ENCODE measurements around the gene PPP2R5D. TPM values are rescaled to one million over a fixed set of nuclear protein-coding genes. Genes with fewer than 3 reads are reported as not detected.

The PPP2R5D gene
- total and polyA plus RNA-seq, 2 donors from 2014 or later = 21.8 to 22.6 TPM

- no peak for TF ChIP-seq CTCF (IDR thresholded peaks at IDR 0.05; ENCODE audit: borderline replicate concordance, extremely low read depth, insufficient read depth)
- H3K4me1 ChIP-seq (ENCODE audit: control insufficient read depth in 2 of 3, insufficient read depth in 2 of 3, low read depth in 1 of 3, low read length in 3 of 3) = peaks cover 0 to 2% (median 0%) of the 10 kb centered on the region in 3 donors
- no peak overlapping the region for H3K9ac ChIP-seq (ENCODE audit: low read length in 3 of 3)
- no peaks in the 10 kb centered on the region for H3K9me3 ChIP-seq (ENCODE audit: control insufficient read depth in 2 of 3, insufficient read depth in 1 of 3, low read length in 3 of 3)
- intact Hi-C loops (cut with DNase I) = no loop called here
- no peak overlapping the region for H3K4me3 ChIP-seq (ENCODE audit: low read length in 3 of 3)
- no peak overlapping the region for H3K27ac ChIP-seq (ENCODE audit: low read depth in 2 of 2, low read length in 2 of 2)
- FAIRE-seq (no peak), DNase-seq (no peak)
- peaks cover 9 to 33% (median 24%) of the 10 kb centered on the region in 3 donors for H3K36me3 ChIP-seq (ENCODE audit: control insufficient read depth in 2 of 3, insufficient read depth in 3 of 3, low read length in 3 of 3)
- no peaks in the 10 kb centered on the region for H3K27me3 ChIP-seq (ENCODE audit: control insufficient read depth, insufficient read depth, low read length)
Observed at GRCh38 chr6:43036712-43037111, 52.3 kb downstream of the PPP2R5D start.

- FAIRE-seq (no peak), DNase-seq (no peak)
- intact Hi-C loops (cut with DNase I) = no loop called here
- no peaks in the 10 kb centered on the region for H3K9me3 ChIP-seq (ENCODE audit: control insufficient read depth in 2 of 3, insufficient read depth in 1 of 3, low read length in 3 of 3)
- no peak overlapping the region for H3K4me3 ChIP-seq (ENCODE audit: low read length in 3 of 3)
- no peaks in the 10 kb centered on the region for H3K27me3 ChIP-seq (ENCODE audit: control insufficient read depth, insufficient read depth, low read length)
- H3K4me1 ChIP-seq (ENCODE audit: control insufficient read depth in 2 of 3, insufficient read depth in 2 of 3, low read depth in 1 of 3, low read length in 3 of 3) = peaks cover 0 to 2% (median 0%) of the 10 kb centered on the region in 3 donors
- H3K27ac ChIP-seq (ENCODE audit: low read depth in 2 of 2, low read length in 2 of 2) = no peak overlapping the region
- H3K36me3 ChIP-seq (ENCODE audit: control insufficient read depth in 2 of 3, insufficient read depth in 3 of 3, low read length in 3 of 3) = peaks cover 9 to 33% (median 24%) of the 10 kb centered on the region in 3 donors
- no peak for TF ChIP-seq CTCF (IDR thresholded peaks at IDR 0.05; ENCODE audit: borderline replicate concordance, extremely low read depth, insufficient read depth)
- H3K9ac ChIP-seq (ENCODE audit: low read length in 3 of 3) = no peak overlapping the region
Observed at GRCh38 chr6:43037197-43037596, 52.8 kb downstream of the PPP2R5D start.

GRCh38 chr6:43037706-43038105 is 53.3 kb downstream of the PPP2R5D start:
- DNase-seq = no peak
- intact Hi-C loops (cut with DNase I) = no loop called here

More at GRCh38 chr6:43037706-43038105, 53.3 kb downstream of the PPP2R5D start:
- no peak for FAIRE-seq
- Histone ChIP-seq H3K27ac (ENCODE audit: low read depth in 2 of 2, low read length in 2 of 2) (no peak overlapping the region), H3K36me3 (ENCODE audit: control insufficient read depth in 2 of 3, insufficient read depth in 3 of 3, low read length in 3 of 3) (peaks cover 9 to 33% (median 24%) of the 10 kb centered on the region in 3 donors), H3K4me1 (ENCODE audit: control insufficient read depth in 2 of 3, insufficient read depth in 2 of 3, low read depth in 1 of 3, low read length in 3 of 3) (peaks cover 0 to 2% (median 0%) of the 10 kb centered on the region in 3 donors), H3K9me3 (ENCODE audit: control insufficient read depth in 2 of 3, insufficient read depth in 1 of 3, low read length in 3 of 3) (no peaks in the 10 kb centered on the region), H3K9ac (ENCODE audit: low read length in 3 of 3) (no peak overlapping the region), H3K27me3 (ENCODE audit: control insufficient read depth, insufficient read depth, low read length) (no peaks in the 10 kb centered on the region), H3K4me3 (ENCODE audit: low read length in 3 of 3) (no peak overlapping the region)
- no peak for TF ChIP-seq CTCF (IDR thresholded peaks at IDR 0.05; ENCODE audit: borderline replicate concordance, extremely low read depth, insufficient read depth)
